ENCODE data around the gene ANAPC10. TPM values are rescaled to one million over a fixed set of nuclear protein-coding genes. Genes with fewer than 3 reads are reported as not detected.
"Not testable (repeated sequence)": the region's sequence is repeated elsewhere in the genome, so short reads cannot be mapped to it uniquely, and the experiment has no call there.

The ANAPC10 gene
- polyA plus RNA-seq, 3 donors = 21.7 to 28.1 (median 22.2) TPM

DNA sequence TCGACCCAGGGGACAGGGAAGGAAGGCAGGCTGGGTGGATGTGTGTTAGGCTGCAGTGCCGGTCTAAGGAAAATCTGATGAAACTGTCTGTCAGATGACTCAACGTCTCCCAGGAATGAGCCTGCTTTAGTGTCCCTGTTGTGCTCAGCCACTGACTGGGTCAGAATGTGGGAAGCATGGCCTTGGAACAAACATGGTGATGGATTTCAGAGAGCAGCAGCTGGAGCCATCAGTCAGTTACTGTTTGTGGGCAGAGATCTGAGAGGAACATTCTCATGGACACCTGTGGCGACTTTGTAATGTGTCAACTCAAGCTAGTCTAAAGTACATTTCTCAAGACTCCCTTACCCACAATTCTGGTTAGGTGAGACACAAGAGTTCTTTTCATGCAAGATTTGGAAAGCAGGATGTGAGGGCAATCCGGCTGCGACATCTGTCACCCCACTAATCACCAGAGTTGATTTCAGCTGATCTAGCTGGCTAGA, 63.2 kb downstream of the ANAPC10 start:
- no peak for DNase-seq

DNA sequence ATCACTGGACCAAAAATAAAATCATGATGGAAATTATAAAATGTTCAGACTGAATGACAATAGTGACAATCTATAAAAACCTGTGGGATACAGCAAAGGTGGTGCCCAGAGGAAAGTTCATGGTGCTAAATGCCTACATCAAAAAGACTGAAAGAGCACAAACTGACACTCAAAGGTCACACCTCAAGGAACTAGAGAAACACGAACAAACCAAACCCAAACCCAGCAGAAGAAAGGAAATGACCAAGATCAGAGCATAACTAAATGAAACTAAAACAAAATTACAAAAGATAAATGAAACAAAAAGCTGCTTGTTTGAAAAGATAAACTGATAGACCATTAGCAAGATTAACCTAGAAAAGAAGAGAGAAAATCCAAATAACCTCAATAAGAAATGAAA, 78.7 kb downstream of the ANAPC10 start:
- DNase-seq = no peak

DNA sequence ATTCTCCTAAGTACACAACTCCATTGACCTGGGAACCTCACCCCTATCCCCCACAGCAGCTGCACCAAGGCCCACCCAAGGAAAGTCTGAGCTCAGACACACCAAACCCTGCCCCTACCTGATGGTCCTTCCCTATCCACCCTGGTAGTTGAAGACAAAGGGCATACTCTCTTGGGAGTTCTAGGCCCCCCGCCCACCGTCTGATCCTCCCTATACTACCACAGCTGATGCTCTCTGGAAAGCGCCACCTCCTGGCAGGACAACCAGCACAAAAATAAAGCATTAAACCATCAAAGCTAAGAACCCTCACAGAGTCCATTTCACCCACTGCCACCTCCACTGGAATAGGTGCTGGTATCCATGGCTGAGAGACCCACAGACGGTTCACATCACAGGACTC, 83.6 kb downstream of the ANAPC10 start:
- DNase-seq = no peak

DNA sequence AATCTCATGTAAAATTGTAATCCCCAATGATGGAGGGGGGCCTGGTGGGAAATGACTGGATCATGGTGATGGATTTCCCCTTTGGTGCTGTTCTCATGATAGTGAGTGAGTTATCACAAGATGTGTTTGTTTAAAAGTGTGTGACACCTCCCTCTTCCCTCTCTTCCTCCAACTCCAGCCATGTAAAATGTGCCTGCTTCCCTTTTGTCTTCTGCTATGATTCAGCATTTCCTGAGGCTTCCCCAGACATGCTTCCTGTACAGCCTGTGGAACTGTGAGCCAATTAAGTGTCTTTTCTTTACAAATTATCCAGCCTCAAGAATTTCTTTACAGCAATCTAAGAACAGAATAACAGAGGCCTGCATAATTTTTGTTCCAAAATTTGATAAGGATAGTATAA, 85.2 kb downstream of the ANAPC10 start:
- no peak for DNase-seq

DNA sequence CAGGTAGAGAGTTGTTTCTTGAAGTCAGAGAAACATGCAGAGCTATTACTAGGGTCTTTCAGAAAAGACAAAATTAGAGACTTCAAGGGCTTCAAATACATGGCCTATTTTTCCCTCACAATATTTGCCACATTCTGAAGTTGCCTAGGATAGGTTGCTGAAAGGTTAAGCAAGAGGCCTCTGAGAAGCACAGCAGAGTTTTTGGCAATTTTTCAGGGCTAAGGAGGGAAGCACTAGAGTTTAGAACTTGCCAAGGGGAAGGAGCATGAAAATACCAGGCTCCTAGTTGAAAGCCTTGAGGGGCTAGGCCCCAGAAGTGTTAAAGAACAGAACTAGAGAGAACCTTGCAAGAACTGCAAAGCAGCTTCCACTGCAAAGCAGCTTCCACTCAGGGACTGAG, 86.4 kb downstream of the ANAPC10 start:
- DNase-seq = no peak

DNA sequence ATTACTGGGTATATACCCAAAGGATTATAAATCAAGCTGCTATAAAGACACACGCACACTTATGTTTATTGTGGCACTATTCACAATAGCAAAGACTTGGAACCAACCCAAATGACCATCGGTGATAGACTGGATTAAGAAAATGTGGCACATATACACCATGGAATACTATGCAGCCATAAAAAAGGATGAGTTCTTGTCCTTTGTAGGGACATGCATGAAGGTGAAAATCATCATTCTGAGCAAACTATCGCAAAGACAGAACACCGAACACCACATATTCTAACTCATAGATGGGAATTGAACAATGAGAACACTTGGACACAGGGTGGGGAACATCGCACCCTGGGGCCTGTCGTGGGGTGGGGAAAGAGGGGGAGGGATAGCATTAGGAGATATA, 87.7 kb downstream of the ANAPC10 start:
- DNase-seq = not testable (repeated sequence)

DNA sequence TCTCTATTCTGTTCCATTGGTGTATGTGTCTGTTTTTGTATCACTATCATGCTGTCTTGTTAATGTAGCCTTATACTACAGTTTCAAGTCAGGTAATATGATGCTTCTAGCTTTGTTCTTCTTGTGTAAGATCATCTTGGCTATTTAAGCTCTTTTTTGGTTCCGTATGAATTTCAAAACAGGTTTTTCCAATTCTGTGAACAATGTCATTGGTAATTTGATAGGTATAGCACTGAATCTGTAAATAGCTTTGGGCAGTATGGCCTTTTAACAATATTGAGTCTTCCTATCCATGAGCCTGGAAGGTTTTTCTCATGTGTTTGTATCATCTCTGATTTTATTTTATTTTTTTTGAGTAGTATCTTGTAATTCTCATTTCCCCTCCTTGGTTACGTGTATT, 94.3 kb downstream of the ANAPC10 start:
- no peak for DNase-seq

DNA sequence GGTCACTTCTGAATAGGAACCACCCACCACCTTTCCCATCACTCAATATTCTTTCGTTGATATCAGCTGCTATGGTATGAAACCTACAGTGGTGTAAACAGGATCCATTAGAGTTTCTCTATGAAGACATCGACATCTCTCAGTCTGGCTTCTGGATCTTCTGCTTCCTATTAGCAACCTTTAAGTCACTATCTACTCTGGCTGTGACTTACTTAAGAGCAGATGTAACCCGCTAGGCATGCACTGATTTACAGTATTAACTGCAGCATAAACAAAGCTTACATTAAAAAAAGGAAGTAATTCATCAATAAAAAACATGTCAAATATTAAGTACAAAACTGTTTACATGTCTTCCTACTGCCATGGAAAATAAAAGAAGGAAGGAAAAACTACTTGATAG, 96.4 kb downstream of the ANAPC10 start:
- DNase-seq = no peak

DNA sequence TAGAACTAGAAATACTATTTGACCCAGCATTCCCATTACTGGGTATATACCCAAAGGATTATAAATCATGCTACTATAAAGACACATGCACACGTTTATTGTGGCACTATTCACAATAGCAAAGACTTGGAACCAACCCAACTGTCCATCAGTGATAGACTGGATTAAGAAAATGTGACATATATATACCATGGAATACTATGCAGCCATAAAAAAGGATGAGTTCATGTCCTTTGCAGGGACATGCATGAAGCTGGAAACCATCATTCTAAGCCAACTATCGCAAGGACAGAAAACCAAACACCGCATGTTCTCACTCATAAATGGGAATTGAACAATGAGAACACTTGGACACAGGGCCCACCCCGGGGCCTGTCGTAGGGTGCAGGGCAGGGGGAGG, 97.3 kb downstream of the ANAPC10 start:
- not testable (repeated sequence) for DNase-seq

DNA sequence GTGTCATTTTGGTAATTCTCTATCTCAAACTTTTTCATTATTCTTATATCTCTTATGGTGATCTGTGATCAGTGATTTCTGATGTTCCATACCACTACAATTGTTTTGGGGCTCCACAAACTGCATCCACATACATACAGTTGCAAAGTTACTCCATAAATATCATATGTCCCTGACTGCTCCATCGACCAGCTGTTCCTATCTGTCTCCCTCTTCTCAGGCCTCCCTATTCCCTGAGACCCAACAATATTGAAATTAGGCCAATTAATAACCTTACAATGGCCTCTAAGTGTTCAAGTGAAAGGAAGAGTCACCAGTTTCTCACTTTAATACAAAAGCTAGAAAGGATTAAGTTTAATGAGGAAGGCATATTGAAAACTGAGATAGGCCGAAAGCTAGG, 108.7 kb downstream of the ANAPC10 start:
- DNase-seq = no peak

DNA sequence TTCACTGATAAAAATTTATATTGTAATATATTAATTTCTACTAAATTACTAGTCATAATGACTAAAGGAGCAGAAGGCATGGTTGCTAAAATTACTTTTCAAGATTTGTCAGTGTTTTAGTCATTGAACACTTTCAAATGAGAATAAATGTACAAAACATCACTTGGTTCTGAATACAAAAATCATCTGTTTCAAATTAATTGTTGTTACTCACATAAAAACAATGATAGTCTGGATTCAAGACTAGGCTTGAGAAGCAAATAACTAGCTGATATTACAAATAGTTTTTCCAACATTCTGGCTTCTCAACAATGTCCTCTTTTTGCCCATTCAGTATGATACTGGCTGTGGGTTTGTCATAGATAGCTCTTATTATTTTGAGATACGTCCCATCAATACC, 112.5 kb downstream of the ANAPC10 start:
- no peak for DNase-seq

DNA sequence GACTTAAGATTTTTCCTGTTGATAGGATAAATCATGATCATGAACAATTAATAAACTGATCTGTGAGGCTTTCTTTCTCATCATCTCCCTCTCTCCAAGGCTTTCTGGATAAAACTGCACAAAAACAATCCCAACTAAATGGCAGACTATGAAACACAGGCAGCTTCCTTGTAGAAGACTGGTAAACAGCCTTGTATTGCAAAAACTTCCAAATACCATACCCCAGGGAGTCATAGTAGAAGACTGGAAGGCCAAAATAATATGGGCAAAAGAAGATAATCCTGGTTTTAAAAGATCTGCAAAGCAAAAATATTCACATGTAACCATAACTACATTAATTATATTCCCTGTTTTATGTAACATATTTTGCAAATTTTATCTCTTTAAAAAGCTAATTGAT, 113.0 kb downstream of the ANAPC10 start:
- DNase-seq = no peak

DNA sequence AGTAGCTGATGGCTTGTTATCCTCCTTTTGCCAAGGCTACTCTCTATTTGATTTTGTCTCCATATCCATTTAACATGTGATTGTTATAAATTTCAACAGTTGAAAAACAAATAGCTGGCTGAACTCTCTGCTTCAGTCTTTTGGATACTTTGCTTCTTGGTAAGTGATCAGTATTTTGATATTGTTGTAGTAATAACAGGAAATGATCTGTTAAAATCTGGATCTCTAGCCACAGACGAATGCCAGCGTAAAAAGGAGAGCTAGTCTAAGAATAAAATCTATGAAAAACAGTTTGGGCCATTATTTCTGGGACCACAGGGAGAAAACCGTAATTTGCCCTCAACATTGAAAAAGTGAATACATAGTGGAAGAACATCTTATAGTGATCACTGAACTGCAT, 113.8 kb downstream of the ANAPC10 start:
- no peak for DNase-seq

DNA sequence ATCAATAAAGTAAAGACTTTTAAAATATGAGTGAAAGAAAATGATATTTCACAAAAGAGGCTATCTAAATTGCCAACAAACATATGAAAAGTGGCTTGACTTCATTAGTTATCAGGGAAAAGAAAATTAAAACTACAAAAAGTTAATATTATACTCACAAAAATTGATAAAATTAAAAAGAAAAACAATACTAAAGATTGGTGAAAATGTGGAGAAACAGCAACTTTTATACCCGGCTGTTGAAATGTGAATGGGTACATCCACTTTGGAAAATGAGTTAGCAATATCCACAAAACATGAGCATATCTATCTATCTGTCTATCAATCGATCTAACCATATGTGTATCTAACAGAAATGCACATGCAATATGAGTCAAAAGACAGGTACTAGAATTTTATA, 122.3 kb downstream of the ANAPC10 start:
- DNase-seq = no peak

DNA sequence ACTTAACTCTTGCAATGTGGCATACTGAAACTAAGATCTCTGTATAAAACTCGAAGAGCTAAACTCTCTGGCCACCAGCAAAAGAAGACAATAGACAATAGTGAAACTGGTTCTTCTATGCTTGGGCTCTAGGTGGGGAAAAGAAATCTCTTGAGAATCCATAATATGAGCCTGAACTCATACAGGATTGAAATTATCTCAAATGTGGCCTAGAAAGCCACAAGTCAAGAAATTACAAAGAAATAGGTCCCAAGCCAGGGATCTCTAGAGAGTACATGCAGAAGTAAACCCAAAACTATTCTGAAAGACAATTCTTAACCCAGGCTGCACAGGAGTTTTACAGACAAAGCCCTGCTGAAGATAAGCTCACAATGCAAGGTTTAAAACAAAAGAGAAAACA, 127.4 kb downstream of the ANAPC10 start:
- no peak for DNase-seq

DNA sequence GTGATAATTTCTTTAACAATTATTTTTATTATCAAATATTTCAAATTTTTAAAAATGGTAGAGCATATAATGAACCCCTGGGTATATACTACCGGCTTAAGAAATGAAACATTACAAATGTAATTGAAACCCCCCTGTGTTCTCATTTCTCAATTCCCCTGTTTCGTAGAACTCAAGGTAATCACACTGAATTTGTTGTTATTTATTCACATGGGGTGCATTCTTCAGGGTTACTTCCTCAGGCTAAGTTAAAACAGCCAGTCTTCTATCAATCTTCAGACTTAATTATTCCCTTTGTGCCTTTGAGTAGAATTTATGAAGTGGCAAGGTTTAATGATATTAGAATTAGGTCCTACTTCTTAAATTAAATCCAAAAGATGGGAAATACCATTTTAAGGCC, 128.2 kb downstream of the ANAPC10 start:
- no peak for DNase-seq

DNA sequence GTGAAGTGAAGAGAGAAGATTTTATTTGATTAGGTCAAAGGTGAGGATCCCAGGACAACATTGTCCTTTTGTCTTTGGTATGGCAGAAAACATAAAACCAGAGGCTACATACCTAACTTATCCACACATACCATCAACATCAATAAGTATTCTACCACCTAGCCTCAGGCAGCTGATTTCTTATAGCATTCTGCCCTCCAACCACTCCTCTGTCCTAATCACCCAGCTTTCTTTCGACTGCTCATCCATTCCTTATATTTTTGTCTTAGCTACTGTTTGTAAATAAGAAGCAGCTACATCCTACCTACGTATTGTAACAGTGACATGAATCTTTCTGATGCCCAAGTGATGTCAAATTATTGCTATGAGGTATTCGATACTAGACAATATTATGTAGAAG, 129.4 kb downstream of the ANAPC10 start:
- DNase-seq = no peak

DNA sequence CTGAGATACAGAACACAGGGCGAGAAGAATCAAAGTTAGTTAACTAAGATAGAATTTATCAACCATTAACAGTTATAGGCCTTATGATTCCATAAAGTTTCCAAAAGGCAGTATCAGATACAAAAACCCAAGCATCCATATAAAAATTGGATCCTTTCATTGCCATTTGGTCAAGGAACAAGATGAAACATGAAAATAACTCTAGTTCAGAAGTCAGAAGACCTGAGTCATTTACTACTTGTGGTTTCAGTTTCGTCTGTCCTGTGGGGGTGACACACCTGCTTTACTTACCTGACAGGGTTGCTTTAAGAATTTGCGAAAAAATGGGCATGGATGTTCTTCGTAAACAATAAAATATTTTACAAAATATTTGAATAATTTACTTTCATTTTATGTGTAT, 130.8 kb downstream of the ANAPC10 start:
- no peak for DNase-seq

DNA sequence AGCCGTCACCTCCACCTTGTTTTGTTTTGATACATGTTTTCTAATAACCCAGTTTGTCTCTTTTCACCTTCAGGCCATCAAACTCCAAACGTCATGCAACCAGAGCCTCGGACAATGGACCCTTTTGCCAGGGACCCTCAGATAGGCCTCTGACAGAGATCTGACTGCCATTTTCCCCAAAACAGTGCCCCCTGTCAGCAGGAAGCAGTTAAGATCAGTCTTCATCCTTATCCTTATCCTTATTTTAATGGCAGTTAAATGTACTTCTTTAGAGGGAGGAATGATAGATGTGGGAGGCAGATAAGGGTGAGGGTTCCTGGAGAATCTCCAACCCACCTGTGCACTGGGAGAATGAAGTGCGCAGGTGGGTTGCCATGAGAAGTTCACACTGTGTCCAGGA, 135.7 kb downstream of the ANAPC10 start:
- DNase-seq = no peak

DNA sequence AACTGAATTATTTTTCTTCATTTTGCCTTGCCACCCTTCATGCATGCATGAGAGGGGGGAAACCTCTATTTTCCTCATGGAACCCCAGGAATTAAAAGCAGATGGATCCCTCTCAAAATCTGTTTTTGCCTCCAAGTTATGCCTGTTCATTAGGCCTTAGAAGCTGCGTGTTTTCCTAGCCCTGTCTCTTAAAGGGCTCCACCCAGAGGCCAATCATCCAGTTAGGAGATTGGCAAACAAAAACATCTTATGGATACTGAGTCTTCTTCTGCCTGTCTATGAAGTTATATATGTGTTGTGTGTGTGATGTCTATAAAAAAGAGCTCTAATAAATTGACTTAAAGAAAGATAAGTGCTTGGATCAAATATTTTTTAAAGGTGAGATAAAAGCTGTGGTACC, 142.9 kb downstream of the ANAPC10 start:
- no peak for DNase-seq

DNA sequence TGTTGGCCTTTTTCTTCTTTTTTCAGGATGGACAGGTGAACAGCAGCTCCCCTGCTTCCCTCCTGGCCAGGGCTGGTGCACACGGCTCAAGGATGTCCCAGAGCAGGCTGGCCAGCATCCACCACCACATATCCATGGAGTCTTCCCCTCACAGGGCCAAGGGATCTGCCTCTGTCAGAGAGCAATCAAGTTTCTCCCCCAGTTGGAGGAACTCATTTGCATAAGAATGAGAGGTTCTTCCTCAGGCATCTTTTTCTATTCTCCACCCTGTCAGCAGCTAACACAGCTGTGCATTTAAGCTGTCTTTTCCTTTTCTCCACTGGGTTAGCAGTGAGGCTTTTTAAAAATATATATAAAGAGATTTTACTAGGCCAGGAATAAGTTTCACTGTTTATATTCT, 143.8 kb downstream of the ANAPC10 start:
- DNase-seq = no peak

DNA sequence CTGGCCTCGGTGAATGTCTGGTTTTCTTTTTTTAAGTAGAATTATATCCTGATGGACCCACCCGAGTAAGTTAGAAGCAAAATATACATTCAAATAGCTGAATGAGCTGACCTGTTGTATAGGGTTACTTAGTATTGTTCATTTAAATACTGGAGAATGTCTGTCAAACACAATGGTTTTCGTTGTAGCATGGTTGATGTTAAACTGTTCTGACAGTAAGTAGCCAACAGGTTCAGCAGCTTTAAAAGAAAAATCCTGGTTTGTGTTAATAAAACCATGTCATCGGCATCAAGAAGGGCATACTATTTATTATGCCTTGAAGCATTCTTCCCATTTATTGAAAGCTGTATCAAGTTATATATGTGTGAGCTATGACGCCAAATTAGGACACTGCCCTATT, 149.6 kb downstream of the ANAPC10 start:
- no peak for DNase-seq

DNA sequence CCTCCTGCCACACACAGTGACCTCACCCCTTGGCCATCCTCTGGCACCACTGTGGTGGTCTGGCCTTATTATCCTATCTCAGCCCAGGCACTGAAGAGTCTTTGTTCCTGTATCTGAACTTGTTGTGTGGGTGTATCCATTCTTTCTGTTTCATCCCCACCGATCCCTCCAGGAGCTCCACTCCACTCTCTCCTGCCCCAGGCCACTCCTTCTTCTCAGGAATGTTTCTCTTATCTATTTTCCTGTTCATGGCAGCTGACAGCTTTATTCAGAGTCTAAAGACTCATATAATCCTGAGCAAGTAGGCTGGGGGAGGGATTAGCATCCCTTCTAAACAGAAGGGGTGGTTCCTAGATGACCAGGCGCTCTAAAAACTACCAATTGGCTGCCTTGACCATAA, 150.0 kb downstream of the ANAPC10 start:
- DNase-seq = no peak

Data from renal pelvis (tissue), 4 donors.